Type B pancreatic cell (in vitro differentiated cells): ENCODE measurements around the gene METRN. TPM values are rescaled to one million over a fixed set of nuclear protein-coding genes. Genes with fewer than 3 reads are reported as not detected.

Source experiments
- DNase-seq: peaks from one replicate; pipeline ENCODE4 v3.0.0; 2021; ENCODE audit warnings: mixed read lengths; ENCODE audit not compliant: unreplicated experiment; ENCODE audit errors: extremely low spot score
- H3K27ac Mint-ChIP-seq: 2 replicates; pipeline ENCODE4 v1.8.0; 2021; ENCODE audit warnings: mild to moderate bottlenecking, mixed read lengths
- H3K27me3 Mint-ChIP-seq: 2 replicates; pipeline ENCODE4 v1.8.0; 2021; ENCODE audit warnings: mixed read lengths
- H3K36me3 Mint-ChIP-seq: 2 replicates; pipeline ENCODE4 v1.8.0; 2021; ENCODE audit warnings: mixed read lengths
- H3K4me1 Mint-ChIP-seq: one replicate; pipeline ENCODE4 v1.8.0; 2021; ENCODE audit warnings: mixed read lengths; ENCODE audit not compliant: unreplicated experiment
- H3K4me3 Mint-ChIP-seq: 2 replicates; pipeline ENCODE4 v1.8.0; 2021; ENCODE audit warnings: mild to moderate bottlenecking, mixed read lengths
- H3K9me3 Mint-ChIP-seq: 2 replicates; pipeline ENCODE4 v1.8.0; 2021; ENCODE audit warnings: mixed read lengths
- total RNA-seq: library from RNA; stranded (reverse); gene quantifications from 2 replicates; pipeline ENCODE4 v1.2.1, GENCODE V29; 2021; ENCODE audit warnings: low replicate concordance
- TF ChIP-seq, protein P1 (sequence below): fragments of 200-600 bp; sonication (generic); conservative IDR thresholded peaks from 2 replicates; pipeline ENCODE4 v1.5.0; 2021; ENCODE audit warnings: antibody characterized with exemption, mild to moderate bottlenecking

Gene METRN
- total RNA-seq, 1 donor from 2014 or later, result 97.1 TPM

DNA sequence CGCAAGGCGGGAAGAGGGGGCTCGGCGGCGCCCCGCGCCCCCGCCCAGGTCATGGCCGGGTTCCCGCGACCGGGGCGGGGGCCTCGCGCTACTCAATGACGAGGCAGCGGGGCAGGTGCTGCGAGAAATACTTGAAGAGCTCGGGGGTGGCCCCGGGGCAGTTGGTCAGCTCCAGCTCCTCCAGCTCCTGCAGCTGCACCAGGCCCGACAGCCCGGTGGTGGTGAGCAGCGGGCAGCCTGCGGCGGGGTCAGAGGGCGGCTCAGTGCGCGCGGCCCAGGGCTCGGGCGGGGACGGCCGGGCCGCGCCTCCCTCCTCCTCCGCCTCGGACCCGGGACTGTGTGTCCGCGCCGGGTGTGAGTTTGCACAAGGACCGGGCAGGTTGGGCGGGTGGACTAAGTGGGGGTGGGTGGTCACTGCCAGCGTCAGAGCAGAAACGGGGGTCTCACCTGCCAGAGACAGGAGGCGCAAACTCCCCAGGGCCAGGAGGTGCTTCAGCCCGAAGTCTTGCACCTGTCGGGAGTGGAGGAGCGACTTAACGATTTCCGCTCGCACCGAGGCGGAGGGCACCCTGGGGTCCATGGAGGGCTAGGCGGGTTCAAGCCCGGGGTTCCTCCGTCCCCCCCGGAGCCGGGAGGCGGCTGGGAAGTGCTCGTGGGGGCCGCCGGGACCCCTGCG is 20.6 kb upstream of the METRN start:
- H3K27ac Mint-ChIP-seq, result no peak overlapping the region
- H3K4me3 Mint-ChIP-seq, result no peak overlapping the region
- H3K27me3 Mint-ChIP-seq, result peaks cover 58% of the 10 kb centered on the region
- no peaks in the 10 kb centered on the region for H3K9me3 Mint-ChIP-seq
- no peaks in the 10 kb centered on the region for H3K4me1 Mint-ChIP-seq
- TF ChIP-seq, protein P1, sequence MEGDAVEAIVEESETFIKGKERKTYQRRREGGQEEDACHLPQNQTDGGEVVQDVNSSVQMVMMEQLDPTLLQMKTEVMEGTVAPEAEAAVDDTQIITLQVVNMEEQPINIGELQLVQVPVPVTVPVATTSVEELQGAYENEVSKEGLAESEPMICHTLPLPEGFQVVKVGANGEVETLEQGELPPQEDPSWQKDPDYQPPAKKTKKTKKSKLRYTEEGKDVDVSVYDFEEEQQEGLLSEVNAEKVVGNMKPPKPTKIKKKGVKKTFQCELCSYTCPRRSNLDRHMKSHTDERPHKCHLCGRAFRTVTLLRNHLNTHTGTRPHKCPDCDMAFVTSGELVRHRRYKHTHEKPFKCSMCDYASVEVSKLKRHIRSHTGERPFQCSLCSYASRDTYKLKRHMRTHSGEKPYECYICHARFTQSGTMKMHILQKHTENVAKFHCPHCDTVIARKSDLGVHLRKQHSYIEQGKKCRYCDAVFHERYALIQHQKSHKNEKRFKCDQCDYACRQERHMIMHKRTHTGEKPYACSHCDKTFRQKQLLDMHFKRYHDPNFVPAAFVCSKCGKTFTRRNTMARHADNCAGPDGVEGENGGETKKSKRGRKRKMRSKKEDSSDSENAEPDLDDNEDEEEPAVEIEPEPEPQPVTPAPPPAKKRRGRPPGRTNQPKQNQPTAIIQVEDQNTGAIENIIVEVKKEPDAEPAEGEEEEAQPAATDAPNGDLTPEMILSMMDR, result no peak
- no peaks in the 10 kb centered on the region for H3K36me3 Mint-ChIP-seq
- no peak for DNase-seq

DNA sequence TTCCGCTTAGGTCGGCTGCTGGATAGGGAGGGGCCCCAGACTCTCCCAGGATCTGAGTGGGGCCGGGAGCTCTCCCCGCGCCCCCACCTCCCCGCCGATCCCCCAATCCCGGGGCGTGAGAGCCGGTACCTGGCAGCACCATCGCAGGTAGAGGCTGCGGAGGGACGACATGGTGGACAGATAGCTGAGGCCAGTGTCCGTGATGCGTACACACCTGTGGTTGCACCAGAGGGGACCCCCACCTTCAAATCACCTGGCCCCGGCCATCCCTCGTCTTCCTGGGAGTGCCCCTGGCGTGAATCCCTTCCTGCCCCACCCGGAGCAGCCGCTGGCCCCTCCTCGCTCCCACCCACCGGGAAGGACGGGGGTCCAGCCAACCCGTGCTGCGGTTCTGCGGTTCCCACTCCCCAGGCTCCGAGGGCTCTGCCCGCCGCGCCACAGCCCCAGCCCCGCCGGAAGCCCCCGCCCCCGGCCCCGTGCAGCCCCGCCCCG is 20.0 kb upstream of the METRN start:
- TF ChIP-seq, protein P1, result no peak
- H3K27ac Mint-ChIP-seq, result no peak overlapping the region
- H3K27me3 Mint-ChIP-seq, result peaks cover 63% of the 10 kb centered on the region
- no peaks in the 10 kb centered on the region for H3K4me1 Mint-ChIP-seq
- no peaks in the 10 kb centered on the region for H3K9me3 Mint-ChIP-seq
- H3K4me3 Mint-ChIP-seq, result no peak overlapping the region
- no peak for DNase-seq
- H3K36me3 Mint-ChIP-seq, result no peaks in the 10 kb centered on the region

DNA sequence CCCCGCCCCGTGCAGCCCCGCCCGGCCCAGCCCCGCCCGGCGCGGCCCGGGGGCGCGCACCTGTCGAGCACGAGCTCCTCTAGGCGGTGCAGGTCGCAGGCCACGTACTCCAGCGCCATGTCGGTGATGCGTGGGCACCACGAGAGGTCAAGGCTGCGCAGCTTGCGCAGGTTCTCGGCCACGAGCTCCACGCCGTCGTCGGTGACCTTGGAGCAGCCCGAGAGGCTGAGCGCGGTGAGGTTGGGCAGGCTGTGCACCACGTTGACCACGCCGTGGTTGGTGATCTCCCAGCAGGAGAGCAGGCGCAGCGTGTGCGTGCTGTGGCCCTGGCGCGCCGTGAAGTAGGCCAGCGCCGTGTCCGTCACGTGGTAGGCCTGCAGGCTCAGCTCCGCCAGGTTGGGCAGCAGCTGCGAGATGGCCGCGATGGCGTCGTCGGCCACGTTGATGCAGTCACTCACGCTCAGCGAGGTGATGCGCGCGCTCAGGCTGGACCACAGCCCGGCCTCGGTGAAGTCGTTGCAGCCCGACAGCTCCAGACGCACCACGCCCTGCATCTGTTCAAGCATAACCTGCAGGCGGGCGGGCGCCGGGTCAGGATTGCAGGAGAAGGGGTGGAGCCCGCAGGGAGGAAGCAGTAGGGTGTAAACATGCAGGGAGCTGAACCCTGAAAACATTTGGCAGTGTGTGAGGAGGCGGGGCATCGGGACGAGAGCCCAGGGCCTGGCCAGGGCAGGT is 19.4 kb upstream of the METRN start:
- H3K4me1 Mint-ChIP-seq, result no peaks in the 10 kb centered on the region
- no peaks in the 10 kb centered on the region for H3K9me3 Mint-ChIP-seq
- no peaks in the 10 kb centered on the region for H3K36me3 Mint-ChIP-seq
- TF ChIP-seq, protein P1, result no peak
- peak overlapping the region; percentile 39 for H3K4me3 Mint-ChIP-seq
- no peak for DNase-seq
- H3K27me3 Mint-ChIP-seq, result peaks cover 67% of the 10 kb centered on the region
- no peak overlapping the region for H3K27ac Mint-ChIP-seq

DNA sequence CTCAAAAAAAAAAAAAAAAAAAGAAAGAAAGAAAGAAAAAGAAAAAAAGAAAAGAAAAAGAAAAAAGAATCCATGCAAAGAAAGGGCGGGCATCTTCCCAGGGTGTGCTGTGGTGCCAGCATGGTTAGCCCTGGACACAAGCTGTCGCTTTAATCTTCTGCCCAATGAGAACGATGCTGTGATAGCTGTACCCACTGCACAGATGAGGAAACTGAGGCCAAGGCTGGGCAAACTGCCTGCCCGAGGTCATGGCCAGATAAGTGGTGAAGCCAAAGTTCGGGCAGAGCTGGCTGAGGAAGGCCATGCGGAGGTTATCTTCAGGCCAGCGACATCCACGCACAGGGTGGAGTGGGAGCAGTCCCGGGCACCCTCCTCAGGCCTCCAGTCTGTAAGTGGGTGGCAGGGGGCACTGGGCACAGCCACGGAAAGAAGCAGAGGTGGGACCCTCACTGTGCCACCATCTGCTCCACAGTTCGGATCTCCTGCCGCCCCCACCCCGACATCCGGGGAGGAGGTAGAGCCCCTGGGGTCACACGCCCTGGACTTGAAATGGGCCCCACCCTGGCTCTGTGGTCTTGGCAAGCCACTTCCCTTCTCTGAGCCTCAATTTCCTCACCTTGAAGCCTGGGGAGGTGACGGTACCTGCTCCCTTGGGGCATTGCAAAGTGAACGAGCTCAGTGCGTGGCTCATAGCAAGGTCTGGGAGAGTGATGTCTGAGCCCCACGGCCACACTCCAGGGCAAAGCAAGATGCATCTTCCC is 15.8 kb upstream of the METRN start:
- Mint-ChIP-seq H3K36me3 (no peaks in the 10 kb centered on the region), H3K27ac (no peak overlapping the region), H3K9me3 (no peaks in the 10 kb centered on the region), H3K4me3 (no peak overlapping the region), H3K27me3 (peaks cover 78% of the 10 kb centered on the region), H3K4me1 (no peaks in the 10 kb centered on the region)
- no peak for DNase-seq
- TF ChIP-seq, protein P1, result no peak

DNA sequence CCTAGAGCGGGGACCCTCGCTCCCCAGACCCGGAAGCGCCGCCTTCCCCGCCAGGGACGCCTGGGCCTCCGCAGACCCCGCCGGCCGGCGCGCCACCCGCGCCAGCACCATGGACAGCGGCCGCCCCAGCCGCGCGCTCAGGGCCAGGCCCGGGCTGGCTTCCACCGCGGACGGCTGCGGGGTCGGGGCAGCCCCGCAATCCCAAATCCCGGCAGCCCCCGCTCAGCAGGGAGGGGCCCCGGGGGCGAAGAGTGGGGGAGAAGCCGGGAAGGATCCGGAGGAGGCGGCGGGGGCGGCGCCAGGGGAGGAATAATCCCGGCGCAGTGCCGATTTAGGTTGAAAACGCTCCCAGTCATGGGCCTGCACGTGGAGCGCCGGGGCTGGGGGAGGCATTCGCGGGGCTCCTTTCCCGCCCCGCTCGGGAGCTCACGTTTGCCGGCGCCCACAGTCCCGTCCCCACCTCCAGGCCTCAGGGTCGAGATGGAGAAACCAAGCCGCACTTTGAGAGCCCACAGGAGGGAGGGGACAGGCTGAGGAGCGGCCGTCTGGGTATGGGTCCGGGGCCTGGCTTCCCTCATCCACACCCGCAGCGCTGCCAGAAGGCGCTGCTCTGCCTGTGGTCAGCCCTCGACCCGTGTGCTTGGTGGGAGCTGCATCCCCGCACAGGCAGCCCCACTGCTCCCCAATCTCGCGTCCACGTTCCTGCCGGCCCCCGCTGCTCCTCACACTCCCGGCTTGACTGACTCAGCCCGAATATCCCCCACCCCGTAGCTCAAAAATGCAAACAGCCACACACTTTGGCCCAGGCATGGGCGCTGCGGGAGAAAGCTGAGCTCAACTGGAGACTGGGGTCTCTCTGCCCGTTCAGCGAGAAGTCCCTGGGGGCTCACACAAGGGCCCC is 14.0 kb upstream of the METRN start:
- Mint-ChIP-seq H3K9me3 (no peaks in the 10 kb centered on the region), H3K27me3 (peaks cover 72% of the 10 kb centered on the region)

More for the DNA sequence above, 14.0 kb upstream of the METRN start:
- no peak for DNase-seq
- no peaks in the 10 kb centered on the region for H3K4me1 Mint-ChIP-seq
- no peak overlapping the region for H3K4me3 Mint-ChIP-seq
- no peaks in the 10 kb centered on the region for H3K36me3 Mint-ChIP-seq
- no peak overlapping the region for H3K27ac Mint-ChIP-seq
- TF ChIP-seq, protein P1, result no peak
